BJ (cell line): ENCODE results near the gene SFI1. TPM values are rescaled to one million over a fixed set of nuclear protein-coding genes. Genes with fewer than 3 reads are reported as not detected.

ENCODE experiments used
- CTCF ChIA-PET: fragments of 350-600 bp; formaldehyde crosslinking; extraction: SDS; loops from one replicate; lab custom pipeline; 2021; ENCODE audit warnings: antibody characterized with exemption, inconsistent platforms; lab: Yijun Ruan, JAX
- POLR2A ChIA-PET: fragments of 300-600 bp; sonication (Branson Sonifier 250); formaldehyde crosslinking; extraction: SDS; loops from one replicate; lab custom pipeline; 2021; ENCODE audit warnings: antibody characterized with exemption; lab: Charles Lee
- DNase-seq: peaks from one replicate; pipeline ENCODE4 v3.0.0-alpha.2; 2011; ENCODE audit warnings: low read depth
- H3K27me3 ChIP-seq: 2 replicates; pipeline ENCODE4 v1.6.0; 2011; ENCODE audit warnings: low read length; ENCODE audit not compliant: control insufficient read depth, insufficient read depth
- H3K36me3 ChIP-seq: 2 replicates; pipeline ENCODE4 v1.5.1; 2011; ENCODE audit warnings: low read length; ENCODE audit not compliant: control insufficient read depth, insufficient read depth
- H3K4me3 ChIP-seq: 2 replicates; pipeline ENCODE4 v1.5.1; 2011; ENCODE audit warnings: low read depth, mild to moderate bottlenecking, control low read depth, low read length
- polyA plus RNA-seq: library from polyadenylated mRNA; depleted of rRNA; stranded (reverse); fragments of >200 nt; gene quantifications from 2 replicates; pipeline ENCODE4 v1.2.3, GENCODE V29; 2011
- TF ChIP-seq, protein P1 (sequence below): IDR thresholded peaks from 2 replicates; pipeline ENCODE4 v1.5.1; 2011; ENCODE audit warnings: low read depth, mild to moderate bottlenecking, control low read depth, inconsistent platforms, low read length, moderate library complexity; ENCODE audit not compliant: insufficient read depth

Gene SFI1
- polyA plus RNA-seq, 1 experiment, result 7.1 TPM

DNA sequence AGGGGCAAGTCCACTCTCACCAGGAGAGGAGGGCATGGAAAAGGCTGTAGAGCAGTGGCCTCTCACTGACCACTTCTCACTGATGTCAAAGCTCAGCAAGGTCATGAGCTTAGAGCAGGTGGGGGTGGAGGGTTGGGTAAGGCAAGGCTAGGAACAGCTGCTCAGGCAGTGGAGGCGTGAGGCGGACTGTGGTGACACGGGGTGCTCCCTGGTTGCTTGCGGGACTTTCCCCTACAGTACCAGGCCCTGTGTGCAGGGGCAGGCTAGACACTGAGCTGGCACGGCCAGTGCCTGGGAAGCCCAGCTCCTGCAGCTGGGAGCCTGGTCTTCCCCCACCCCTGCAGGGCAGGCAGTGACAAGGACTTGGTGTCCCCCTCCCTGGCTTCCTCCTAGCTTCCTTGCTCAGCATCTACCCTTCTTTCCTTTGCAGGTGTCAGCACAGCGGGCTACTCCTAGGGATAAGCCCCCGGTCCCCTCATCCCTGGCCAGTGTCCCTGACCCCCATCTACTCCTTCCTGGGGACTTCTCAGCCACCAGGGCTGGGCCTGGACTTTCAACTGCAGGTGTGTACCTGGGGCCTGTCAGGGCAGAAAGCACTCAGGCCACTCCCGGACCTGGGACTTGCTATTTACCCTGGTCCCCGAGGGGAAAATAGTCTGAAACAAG lies 120.1 kb downstream of the SFI1 start:
- no peak overlapping the region for H3K4me3 ChIP-seq
- POLR2A ChIA-PET, result no interaction called here
- CTCF ChIA-PET, result no interaction called here
- TF ChIP-seq, protein P1, sequence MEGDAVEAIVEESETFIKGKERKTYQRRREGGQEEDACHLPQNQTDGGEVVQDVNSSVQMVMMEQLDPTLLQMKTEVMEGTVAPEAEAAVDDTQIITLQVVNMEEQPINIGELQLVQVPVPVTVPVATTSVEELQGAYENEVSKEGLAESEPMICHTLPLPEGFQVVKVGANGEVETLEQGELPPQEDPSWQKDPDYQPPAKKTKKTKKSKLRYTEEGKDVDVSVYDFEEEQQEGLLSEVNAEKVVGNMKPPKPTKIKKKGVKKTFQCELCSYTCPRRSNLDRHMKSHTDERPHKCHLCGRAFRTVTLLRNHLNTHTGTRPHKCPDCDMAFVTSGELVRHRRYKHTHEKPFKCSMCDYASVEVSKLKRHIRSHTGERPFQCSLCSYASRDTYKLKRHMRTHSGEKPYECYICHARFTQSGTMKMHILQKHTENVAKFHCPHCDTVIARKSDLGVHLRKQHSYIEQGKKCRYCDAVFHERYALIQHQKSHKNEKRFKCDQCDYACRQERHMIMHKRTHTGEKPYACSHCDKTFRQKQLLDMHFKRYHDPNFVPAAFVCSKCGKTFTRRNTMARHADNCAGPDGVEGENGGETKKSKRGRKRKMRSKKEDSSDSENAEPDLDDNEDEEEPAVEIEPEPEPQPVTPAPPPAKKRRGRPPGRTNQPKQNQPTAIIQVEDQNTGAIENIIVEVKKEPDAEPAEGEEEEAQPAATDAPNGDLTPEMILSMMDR, result no peak
- no peaks in the 10 kb centered on the region for H3K27me3 ChIP-seq
- peaks cover 33% of the 10 kb centered on the region for H3K36me3 ChIP-seq
- DNase-seq, result no peak

DNA sequence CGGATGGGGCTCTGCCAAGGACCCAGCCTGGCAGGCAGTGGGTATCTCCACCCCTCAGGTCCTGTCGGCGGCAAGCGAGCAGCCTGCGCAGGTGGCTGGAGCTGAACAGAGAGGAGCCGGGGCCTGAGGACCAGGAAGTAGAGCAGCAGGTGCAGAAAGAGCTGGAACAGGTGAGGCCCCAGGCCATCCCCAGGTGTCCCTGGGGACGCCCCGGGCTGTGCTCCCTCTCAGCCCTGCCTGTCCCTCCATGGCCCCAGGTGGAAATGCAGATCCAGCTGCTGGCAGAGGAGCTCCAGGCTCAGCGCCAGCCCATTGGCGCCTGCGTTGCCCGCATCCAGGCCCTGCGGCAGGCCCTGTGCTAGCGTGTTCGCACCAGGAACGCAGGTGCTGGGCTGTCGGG lies 121.7 kb downstream of the SFI1 start:
- POLR2A ChIA-PET, result no interaction called here
- no peaks in the 10 kb centered on the region for H3K27me3 ChIP-seq
- H3K4me3 ChIP-seq, result no peak overlapping the region
- TF ChIP-seq, protein P1, result no peak
- CTCF ChIA-PET, result no interaction called here
- no peak for DNase-seq
- H3K36me3 ChIP-seq, result peaks cover 40% of the 10 kb centered on the region

GRCh38 chr22:31618471-31619176 lies 122.3 kb downstream of the SFI1 start:
- ChIA-PET POLR2A (no interaction called here), CTCF (no interaction called here)
- Histone ChIP-seq H3K36me3 (peaks cover 40% of the 10 kb centered on the region), H3K4me3 (no peak overlapping the region), H3K27me3 (no peaks in the 10 kb centered on the region)
- no peak for DNase-seq
- TF ChIP-seq, protein P1, result no peak

DNA sequence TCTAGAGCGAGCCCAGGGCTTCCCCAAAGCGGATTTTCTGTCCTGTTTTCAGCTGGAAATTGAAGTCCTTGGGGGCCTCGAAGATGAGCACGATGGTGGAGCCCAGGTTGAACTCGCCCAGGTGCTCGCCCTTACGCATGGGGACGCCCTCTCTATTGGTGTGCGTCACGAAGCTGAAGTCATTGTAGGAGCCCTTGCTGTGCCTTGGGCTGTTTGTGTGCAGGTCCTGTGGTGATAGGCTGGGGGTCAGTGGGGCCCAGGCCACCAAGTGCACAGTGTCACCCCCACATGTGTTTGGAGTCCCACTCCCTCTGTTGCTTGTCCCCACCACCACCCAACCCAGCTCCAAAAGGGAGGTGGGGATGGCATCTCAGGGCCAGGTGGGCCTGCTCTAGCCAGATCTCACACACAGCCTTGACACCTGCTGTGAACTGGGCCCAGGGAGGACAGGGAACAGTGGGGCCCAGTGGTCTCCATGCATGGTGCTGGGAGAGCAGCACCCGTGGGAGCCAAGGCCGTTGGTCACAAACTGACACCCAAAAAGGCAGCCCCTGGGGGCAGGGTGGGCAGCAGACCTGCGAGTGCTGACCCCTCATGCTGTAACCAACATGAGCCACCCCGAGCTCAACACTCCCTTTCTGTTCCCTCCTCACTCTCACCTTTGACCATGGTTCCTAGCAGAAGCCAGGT lies 123.4 kb downstream of the SFI1 start:
- Histone ChIP-seq H3K4me3 (no peak overlapping the region), H3K36me3 (peaks cover 40% of the 10 kb centered on the region), H3K27me3 (no peaks in the 10 kb centered on the region)
- DNase-seq, result no peak
- CTCF ChIA-PET, result no interaction called here
- TF ChIP-seq, protein P1, result no peak
- POLR2A ChIA-PET, result no interaction called here

DNA sequence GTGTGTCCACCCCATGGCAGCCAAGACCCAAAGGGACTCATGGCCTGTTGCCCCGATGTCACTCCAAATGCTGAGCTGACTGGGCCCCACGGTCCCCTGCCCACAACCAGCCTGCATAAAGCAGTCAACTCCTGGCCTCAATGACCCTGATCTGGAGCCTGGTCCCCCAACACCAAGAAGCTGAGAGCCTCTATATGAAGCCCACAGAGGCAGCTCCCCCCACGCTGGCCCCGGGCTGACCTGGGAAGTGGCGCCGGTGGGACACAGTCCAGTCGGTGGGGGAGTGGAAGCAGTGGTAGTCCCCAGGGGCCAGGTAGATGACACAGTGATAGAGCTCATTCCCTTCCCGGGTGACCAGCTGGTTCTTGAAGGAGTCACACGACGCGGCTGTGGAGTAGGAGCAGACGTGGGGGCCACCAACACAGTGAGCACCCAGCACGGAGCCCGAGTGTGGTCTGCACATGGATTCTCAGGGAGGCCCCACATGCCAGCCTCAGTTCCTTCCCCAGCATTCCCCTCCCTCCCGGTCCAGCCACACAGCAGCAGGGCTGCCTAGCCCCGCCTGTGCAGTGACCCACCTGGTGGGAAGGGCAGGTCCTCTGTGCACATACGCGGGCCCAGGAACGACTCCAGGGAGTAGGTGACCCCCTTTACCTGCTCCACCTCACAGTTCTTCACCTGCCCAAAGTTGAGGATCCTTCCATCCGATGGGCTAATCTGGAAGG lies 124.6 kb downstream of the SFI1 start:
- no peak for DNase-seq
- TF ChIP-seq, protein P1, result no peak
- ChIA-PET CTCF (no interaction called here), POLR2A (no interaction called here)
- no peak overlapping the region for H3K4me3 ChIP-seq
- peaks cover 47% of the 10 kb centered on the region for H3K36me3 ChIP-seq
- H3K27me3 ChIP-seq, result no peaks in the 10 kb centered on the region
